IPS-18c (cell line): Measurements from ENCODE around the gene SH3BGR.

Experiments
- H3K4me3 ChIP-seq: 2 replicates; pipeline ENCODE4 v1.7.0; 2013; ENCODE audit warnings: low read depth, mild to moderate bottlenecking, low read length, moderate library complexity; ENCODE audit not compliant: insufficient read depth
- H3K9me3 ChIP-seq: one replicate; pipeline ENCODE4 v1.6.1; 2013; ENCODE audit warnings: mild to moderate bottlenecking, low read length, moderate library complexity; ENCODE audit not compliant: control insufficient read depth, insufficient read depth

The SH3BGR gene

GRCh38 chr21:39562791-39563770 is 111.3 kb downstream of the SH3BGR start:
- peaks cover 3% of the 10 kb centered on the region for H3K9me3 ChIP-seq

GRCh38 chr21:39564200-39564599 is 112.4 kb downstream of the SH3BGR start:
- Histone ChIP-seq H3K9me3 (peaks cover 3% of the 10 kb centered on the region), H3K4me3 (no peak overlapping the region)

More at GRCh38 chr21:39562791-39563770, 111.3 kb downstream of the SH3BGR start:
- no peak overlapping the region; the same call in 1 of the 2 replicates for H3K4me3 ChIP-seq
